ENCODE measurements around the gene DGKB. TPM values are rescaled to one million over a fixed set of nuclear protein-coding genes. Genes with fewer than 3 reads are reported as not detected.

The DGKB gene
- total RNA-seq, 1 donor from 2014 or later = 0.30 TPM

DNA sequence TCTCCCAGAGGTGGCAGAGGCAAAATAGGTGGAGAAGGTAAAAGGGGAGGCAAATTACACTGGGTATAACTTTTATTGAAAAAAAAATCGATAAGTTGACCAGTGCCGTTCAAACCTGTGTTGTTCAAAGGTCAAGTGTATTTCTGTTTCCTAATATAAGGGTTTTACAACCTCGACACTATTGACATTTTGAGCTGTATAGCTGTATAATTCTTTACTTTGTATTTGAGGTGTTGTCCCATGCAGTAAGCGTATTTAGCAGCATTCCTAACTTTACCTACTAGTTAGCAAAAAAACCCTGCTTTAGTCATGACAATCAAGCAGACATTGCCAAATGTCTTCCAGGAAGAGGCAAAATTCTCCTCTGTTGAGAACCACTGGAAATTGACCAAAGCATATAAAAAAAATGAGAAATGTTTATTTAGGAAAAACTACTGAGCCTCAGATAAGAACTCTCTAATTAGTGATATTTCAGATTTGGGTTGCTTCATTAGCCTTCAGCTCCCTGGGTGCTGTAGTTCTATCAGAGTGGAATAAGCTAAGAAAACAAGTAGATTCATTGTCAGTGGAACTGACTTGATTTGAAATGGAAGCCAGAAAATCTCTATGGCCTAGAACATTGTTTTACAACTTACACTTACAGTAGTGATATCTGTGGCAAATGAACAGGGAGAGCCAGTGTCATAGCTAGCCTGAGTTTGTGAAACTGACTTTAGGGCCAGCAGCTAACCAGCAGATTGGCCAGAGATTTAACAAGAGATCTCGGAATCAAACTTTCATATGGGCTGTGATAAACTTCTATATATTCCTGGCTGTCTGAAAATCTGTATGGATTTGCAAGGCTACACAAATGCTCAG lies 331.6 kb downstream of the DGKB start:
- Histone ChIP-seq H3K9me3 (replicated peaks) (no peaks in the 10 kb centered on the region), H3K4me1 (no peaks in the 10 kb centered on the region), H3K27ac (replicated peaks) (no peak overlapping the region), H3K4me3 (no peak overlapping the region), H3K27me3 (ENCODE audit: low read depth) (no peaks in the 10 kb centered on the region), H3K36me3 (no peaks in the 10 kb centered on the region)
- intact Hi-C loops (cut with micrococcal nuclease) = no loop called here
- no peak for DNase-seq
- TF ChIP-seq, protein P1, sequence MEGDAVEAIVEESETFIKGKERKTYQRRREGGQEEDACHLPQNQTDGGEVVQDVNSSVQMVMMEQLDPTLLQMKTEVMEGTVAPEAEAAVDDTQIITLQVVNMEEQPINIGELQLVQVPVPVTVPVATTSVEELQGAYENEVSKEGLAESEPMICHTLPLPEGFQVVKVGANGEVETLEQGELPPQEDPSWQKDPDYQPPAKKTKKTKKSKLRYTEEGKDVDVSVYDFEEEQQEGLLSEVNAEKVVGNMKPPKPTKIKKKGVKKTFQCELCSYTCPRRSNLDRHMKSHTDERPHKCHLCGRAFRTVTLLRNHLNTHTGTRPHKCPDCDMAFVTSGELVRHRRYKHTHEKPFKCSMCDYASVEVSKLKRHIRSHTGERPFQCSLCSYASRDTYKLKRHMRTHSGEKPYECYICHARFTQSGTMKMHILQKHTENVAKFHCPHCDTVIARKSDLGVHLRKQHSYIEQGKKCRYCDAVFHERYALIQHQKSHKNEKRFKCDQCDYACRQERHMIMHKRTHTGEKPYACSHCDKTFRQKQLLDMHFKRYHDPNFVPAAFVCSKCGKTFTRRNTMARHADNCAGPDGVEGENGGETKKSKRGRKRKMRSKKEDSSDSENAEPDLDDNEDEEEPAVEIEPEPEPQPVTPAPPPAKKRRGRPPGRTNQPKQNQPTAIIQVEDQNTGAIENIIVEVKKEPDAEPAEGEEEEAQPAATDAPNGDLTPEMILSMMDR (IDR thresholded peaks at IDR 0.05; ENCODE audit: borderline replicate concordance) = no peak

DNA sequence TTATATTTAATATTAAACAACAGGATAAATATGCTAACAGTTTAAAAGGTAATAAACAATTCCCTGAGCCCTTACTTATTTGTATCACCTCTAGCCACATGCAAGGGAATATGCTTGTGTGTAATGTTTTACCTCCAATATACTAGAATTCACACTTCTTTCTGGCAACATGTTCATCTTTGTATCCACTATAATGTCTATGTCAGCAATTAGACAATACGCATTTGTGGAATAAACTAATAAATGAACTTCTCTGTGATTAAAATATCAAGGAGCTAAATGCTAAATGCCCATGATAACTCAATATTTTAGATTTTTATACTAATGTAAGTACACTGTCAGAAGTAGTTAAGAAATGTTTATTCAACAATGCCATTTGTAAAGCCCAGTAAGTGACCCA lies 350.5 kb downstream of the DGKB start:
- intact Hi-C loops (cut with micrococcal nuclease) = no loop called here
- no peaks in the 10 kb centered on the region for H3K9me3 ChIP-seq (replicated peaks)
- DNase-seq = no peak
- no peak overlapping the region for H3K27ac ChIP-seq (replicated peaks)
- no peaks in the 10 kb centered on the region for H3K27me3 ChIP-seq (ENCODE audit: low read depth)
- H3K36me3 ChIP-seq = no peaks in the 10 kb centered on the region
- H3K4me1 ChIP-seq = no peaks in the 10 kb centered on the region
- TF ChIP-seq, protein P1 (IDR thresholded peaks at IDR 0.05; ENCODE audit: borderline replicate concordance) = no peak
- no peak overlapping the region for H3K4me3 ChIP-seq

DNA sequence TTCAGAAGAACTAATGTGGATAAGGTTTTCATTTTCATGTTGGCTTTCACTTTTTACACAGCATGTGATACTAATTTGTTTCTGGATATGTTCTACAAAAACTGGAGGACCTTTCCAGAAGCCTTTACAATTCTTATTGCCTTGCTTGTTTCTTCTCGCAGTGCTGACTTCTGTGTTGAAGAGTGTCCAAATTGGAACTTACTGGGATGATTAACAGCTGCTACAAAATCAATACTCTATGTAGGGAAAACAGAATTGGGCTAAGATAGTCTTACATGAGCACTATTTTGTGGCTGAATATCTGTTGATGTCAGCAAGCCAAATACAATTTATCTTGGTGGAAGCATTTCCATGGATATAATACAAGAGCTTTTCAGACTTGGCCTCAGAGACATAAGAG lies 351.2 kb downstream of the DGKB start:
- DNase-seq = no peak
- H3K27ac ChIP-seq (replicated peaks) = no peak overlapping the region
- no peaks in the 10 kb centered on the region for H3K4me1 ChIP-seq
- H3K36me3 ChIP-seq = no peaks in the 10 kb centered on the region
- H3K4me3 ChIP-seq = no peak overlapping the region
- no peaks in the 10 kb centered on the region for H3K27me3 ChIP-seq (ENCODE audit: low read depth)
- intact Hi-C loops (cut with micrococcal nuclease) = no loop called here
- TF ChIP-seq, protein P1 (IDR thresholded peaks at IDR 0.05; ENCODE audit: borderline replicate concordance) = no peak
- H3K9me3 ChIP-seq (replicated peaks) = no peaks in the 10 kb centered on the region

DNA sequence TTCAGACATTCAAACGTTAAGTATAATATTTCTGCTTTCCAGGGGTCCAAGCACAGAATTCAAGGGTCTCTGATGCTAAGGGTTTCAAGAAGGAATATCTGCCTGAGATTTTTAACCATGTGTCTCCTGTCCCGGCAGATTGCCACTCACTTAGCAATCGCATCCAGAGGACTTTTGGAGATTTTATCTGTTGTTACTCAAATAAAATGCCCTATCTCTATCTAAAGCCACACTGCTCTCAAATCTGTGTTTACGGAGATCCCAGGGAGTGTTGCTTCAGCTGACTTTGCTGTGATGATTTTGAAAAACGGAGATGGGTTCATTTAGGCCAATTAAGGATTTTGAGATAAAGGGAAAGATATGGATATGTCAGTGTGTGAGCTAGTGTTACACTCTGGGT lies 359.9 kb downstream of the DGKB start:
- Histone ChIP-seq H3K4me1 (no peaks in the 10 kb centered on the region), H3K27me3 (ENCODE audit: low read depth) (no peaks in the 10 kb centered on the region), H3K27ac (replicated peaks) (no peak overlapping the region), H3K4me3 (no peak overlapping the region), H3K36me3 (no peaks in the 10 kb centered on the region), H3K9me3 (replicated peaks) (no peaks in the 10 kb centered on the region)
- no peak for DNase-seq
- intact Hi-C loops (cut with micrococcal nuclease) = no loop called here
- TF ChIP-seq, protein P1 (IDR thresholded peaks at IDR 0.05; ENCODE audit: borderline replicate concordance) = no peak

DNA sequence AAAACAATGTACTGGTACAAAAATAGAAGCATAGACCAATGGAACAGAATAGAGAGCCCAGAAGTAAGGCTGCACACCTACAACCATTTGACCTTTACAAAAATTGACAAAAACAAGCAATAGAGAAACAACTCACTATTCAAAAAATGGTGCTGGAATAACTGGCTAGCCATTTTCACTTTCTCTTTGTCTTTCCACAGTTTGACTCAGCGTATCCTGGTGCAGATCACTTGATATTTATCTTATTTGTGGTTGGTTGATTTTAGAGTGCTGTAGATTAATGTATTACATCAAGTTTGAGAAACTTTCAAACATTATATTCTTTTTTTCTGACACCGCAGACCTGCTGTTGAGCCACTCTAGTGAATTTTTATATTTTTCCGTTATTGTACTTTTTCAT lies 381.4 kb downstream of the DGKB start:
- TF ChIP-seq, protein P1 (IDR thresholded peaks at IDR 0.05; ENCODE audit: borderline replicate concordance) = no peak
- H3K9me3 ChIP-seq (replicated peaks) = peaks cover 14% of the 10 kb centered on the region
- no peak for DNase-seq
- H3K27me3 ChIP-seq (ENCODE audit: low read depth) = no peaks in the 10 kb centered on the region
- H3K36me3 ChIP-seq = no peaks in the 10 kb centered on the region
- no peak overlapping the region for H3K27ac ChIP-seq (replicated peaks)
- intact Hi-C loops (cut with micrococcal nuclease) = no loop called here
- H3K4me3 ChIP-seq = no peak overlapping the region
- no peaks in the 10 kb centered on the region for H3K4me1 ChIP-seq

Measured in left ventricle myocardium inferior (tissue), 1 donor.